Fibroblast of the conjunctiva (primary cell): Measurements from ENCODE around the gene UST.
A peak's percentile ranks its signal among the peaks of the same experiment; 100 is the strongest.

Experiments used
- DNase-seq: peaks from one replicate; pipeline ENCODE4 v3.0.0-alpha.2; 2010; ENCODE audit warnings: low read depth

The UST gene

DNA sequence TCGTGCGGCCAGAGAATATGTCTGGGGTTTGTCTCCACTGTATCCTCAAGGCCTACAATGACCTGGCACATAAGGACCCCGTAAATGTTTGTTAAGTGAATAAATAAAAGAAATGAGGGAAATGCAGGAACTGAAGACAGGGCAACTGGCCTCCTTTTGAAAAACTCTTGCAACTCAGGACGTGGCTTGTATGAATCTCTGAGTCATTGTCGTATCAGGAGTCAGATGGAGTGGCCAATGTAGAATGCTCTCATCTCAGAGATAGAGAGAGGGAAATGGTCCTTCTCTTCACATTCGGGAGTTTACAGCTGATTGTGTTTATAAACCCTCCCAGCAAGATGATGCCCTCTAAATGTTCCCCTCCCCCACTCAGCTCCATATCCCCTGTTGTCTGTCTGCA, 57.1 kb downstream of the UST start:
- DNase-seq = no peak

DNA sequence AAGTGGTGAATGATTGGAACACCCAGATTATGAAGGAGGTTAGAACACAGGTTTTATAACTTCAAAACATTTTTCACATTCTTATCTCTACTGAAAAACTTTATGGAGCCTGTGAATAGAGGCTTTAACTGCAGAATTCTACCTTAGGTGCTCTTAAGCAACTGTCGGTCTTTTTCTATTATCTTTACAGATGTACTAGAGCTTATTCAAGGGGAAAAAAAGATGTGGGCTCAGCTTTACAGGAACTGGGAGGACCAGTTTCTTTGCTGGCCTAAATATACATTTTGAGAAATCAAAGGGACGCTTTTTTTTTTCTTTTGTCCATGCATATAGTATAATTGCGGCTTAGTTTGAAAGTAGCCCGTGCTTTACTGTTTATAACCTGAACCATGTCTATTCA, 58.9 kb downstream of the UST start:
- no peak for DNase-seq

DNA sequence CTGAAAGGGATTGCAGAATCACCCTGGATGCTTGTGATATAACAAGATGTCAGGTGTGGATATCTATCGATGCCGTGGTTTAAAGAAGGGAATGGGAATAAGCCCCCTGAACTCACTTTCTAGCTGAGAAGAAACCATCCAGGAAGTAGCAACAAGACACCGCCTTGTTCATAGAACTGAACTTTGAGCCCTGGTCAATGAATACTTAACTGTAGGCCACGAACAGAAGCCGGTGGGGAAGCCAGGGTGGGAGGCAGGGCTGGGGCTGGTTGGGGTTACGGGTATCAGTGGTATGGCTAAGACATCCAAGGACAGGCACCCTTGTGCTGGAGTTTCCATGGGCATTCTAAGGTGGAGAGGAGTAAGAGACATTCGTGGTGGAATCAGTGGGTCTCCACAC, 61.0 kb downstream of the UST start:
- no peak for DNase-seq

DNA sequence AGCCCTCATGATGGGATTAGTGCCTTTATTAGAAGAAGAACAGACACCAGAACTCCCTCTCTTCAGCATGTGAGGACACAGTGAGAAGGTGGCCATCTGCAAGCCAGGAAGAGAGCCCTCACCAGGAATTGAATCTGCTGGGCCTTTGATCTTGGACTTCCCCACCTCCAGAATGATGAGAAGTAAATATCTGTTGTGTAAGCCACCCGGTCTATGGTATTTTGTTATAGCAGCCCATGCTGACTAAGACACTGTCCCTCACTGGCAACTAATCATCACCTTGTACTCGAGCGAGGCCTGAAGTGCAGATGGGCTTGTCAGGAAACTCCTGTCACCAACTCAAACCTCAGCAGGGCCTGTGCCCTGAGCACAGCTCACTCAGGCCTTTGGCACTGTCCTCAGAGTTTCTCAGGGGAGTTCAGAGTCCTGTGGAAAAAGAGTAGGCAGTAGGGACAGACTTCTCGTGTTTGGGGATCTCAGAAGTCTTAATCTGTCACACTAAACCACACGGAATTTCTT, 62.0 kb downstream of the UST start:
- DNase-seq = no peak

DNA sequence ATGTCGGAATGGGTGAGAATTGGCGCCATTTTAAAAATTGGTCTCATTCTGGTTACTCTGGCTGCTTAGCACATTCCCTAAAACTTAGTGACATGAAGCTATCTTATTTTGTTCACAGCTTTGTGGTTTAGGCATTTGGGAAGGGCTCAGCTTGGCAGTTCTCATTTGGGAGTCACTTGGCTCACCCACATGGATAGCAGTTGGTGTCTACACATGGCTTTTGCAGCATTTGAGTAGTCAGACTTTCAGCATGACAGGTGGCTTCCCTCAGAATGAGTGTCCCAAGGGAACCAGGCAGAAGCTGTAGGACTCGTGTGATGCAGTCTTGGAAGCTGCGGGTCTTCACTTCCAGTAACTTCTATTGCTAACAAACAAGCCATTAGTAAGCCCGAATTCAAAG, 64.6 kb downstream of the UST start:
- no peak for DNase-seq

DNA sequence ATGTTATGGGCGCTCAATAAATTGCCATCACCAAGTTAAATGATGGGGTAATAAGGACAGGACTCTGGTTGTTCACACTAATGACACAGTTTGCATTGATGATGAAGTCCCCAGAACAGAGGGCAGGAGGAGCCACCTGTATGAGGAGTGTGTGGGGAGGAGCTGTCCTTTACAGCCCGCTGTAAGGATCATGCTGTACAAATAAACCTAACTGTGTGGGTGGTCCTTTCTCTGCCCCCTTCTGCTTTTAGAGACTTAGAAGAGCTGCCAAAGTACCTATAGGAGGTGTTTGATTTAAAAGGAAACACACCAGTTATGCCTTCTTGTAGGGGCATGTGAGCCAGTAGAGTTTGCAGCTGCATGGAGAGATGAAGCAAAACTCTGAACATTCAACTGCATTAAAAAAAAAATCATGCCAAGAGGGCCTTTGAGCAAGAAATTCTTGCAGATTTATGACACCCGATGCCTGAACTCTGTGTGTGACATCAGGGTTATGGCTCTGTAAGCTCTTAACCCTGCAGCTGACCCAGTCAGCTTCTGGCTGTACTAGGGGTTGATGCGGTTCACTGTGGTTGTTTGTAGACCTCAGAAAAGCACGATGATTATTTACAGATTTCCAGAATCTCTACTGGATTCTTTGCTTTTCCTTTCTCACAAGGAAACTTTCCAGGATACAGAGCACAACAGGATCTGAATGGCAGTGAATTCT, 67.4 kb downstream of the UST start:
- no peak for DNase-seq

DNA sequence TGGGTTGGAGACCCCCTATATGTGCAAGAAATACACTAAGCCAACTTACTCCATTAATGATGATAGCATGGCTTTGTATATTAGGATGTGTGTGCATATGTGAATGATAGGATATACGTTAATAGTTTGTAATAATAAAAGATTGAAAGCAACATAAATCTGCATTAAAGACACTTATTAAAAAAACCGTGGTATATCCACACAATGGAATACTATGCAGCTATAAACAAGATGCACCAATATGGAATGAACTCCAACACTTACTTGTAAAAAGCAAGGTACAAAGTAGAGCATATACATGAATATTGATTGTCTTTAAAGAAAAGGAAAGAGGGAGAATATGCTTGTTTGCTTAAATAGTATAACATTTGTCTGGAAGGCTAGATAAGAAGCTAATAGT, 68.0 kb downstream of the UST start:
- no peak for DNase-seq

DNA sequence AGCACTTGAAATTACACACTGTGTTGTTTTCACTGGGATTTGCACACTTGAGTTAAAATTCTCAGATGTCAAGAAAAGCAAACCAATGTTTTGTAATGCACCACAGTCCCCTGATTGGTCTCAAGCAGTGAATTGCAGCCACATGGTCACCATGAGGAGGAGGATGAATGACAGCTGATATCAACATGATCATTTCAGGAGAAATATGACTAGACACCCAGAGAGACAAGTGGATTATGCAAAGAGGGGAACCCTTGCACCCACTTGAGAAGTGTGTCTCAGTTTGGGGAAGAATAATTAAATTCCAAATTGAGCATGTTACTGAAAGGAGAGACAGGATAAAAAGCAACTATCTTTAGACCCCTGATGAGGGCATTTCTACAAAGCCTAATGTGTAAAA, 69.3 kb downstream of the UST start:
- DNase-seq = no peak

DNA sequence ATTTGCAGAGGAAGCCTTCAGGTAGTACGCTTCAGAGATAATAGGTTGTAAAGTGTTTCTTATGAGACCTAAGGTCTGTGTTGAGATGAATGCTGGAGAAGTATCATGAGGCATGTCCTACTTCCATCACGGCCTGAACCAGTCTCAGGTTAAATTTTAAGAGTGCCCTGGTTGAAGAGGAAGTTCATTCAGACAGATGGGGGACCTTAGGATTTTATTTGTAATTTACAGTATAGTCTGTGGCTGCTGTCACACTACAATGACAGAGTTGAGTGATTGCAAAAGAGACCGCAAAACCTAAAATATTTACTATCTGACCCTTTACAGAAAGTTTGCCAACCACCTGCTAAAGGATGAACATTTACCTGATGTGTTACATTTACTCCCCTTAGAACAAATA, 70.9 kb downstream of the UST start:
- no peak for DNase-seq

DNA sequence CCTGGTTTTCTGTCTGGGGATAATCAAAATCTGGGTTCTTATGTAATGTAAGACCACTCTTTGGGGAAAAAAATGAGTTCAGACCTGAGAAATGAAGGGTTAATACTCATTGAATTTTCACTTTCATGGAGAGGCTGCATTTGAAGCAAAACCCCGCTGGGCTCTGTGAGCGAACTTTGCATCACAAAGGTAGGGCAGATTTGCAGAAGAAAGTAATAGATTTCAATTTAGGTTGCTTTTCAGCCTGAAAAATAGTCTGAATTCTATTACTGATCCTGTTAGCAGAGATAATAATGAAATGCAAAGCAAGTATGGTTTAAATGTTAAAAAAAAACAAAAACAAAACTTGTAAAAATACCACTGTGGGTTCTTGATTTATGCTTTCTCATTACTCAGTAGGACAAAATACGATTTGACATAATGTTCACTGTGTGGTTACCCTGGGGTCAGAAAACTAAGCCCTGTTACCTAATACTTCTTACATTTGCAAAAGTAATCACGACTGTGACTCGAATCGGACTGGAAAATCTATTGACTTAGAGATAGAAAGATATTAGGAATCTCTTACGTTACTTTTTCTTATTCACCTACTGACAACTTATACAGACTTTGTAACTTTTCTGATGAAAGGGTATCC, 72.2 kb downstream of the UST start:
- no peak for DNase-seq

DNA sequence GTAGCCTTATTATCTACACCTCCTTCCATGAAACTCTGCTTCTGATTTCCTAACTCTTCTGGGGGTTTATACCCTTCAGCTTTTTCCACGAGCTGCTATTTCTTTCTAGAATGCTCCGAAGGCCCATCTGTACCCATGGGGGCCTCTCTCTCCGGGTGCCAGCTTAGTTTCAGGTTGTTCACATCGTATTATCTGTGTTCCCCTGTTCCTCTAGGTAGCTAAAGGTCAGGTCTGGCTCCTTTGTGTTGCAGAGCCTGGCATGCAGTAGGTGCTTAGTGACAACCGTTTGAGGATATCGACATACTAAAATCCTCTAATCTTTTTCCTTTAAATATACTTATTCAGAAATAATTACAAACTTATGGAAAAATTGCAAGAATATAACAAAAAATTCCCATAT, 73.0 kb downstream of the UST start:
- DNase-seq = no peak

DNA sequence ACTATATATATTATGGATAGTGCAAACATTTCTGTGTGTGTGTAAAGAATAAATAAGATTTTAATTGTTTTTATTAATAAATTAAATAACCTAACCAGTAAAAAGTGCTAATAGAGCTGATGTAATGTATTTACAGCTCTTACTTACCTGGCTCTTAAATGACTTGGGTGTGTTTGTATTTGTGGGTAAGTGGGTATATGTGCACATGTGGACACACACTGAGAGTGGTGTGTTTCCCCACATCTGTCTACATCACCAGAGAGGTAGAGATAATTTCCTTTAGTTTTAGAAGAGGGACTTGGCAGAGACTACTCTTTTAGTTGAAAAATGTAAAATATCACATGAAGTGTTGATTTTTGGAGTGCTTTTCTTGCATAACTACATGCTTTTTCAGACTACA, 76.0 kb downstream of the UST start:
- DNase-seq = no peak

DNA sequence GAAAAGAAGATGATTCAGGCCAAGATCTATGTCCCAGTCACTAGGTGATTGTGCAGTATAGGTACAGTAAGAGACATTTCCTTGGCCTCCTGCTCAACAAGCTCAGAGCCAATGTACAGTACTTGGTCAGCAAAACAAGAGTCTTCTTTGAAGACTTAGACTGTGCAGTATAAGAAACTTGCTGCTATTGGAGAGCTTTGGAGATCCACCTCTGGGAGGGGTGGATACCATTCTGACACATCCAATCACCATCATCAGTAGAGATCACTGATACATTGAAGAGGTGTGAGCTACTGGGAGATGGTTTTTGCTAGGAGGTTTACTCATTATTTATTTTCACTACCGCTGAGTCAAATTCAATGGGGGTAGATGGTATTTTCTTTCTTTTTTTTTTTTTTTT, 77.5 kb downstream of the UST start:
- DNase-seq = no peak

DNA sequence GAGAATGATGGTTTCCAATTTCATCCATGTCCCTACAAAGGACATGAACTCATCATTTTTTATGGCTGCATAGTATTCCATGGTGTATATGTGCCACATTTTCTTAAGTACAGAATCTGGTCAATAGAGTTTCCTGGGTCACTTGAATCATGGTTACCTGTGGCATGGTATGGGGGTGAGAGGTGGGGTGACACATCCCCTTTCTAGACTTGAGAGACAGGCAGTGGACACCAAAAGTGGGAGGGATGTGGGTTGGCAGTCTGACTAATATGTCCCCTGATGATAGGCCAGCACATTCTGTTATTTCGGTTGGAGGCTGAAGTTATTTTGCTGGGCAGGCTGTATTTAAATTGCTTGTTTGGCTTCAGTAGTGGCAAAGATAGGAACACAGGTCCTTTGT, 78.1 kb downstream of the UST start:
- DNase-seq = no peak

DNA sequence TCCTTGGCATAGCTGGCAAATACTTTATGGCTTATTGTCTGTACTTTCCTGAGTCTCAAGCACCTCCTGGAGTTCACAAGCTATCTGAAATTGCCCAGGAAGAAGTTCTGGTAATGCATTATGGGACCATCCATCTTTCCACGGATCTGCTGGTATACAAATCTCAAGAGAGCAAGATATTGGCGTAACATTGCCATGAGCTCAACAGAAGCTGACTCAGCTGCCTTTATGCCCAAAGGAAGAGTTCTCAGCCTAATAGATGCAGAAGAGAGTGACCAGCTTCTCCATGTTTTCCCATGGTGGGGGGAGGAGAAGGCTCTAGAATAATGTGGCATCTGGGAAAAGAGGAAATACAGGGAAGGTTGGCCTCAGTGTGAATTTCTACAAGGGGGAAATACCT, 78.7 kb downstream of the UST start:
- DNase-seq = no peak

DNA sequence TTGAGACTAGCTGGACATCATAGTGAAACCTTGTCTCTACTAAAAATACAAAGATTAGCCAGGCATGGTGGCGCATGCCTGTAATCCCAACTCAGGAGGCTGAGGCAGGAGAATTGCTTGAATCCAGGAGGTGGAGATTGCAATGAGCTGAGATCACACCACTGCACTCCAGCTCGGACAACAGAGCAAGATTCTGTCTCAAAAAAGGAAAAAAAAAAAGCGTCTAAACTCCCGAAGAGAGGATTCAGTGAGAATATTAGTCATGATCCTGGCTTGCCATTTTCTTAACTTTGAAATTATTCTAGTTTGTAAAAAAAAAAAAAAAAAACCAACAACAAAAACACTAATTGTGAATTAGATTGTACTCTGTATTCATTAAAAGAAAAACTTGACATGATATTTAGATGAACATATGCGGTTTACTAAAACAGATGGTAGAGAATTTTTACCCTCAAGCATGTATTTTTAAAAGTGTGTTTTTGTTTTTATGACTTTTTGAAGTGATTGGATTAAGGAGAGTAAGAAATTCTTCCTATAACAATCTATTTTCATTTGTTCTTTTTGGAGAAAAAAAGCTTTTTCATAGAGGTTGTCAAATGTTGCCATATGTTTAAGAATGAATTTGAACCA, 80.7 kb downstream of the UST start:
- DNase-seq = no peak

DNA sequence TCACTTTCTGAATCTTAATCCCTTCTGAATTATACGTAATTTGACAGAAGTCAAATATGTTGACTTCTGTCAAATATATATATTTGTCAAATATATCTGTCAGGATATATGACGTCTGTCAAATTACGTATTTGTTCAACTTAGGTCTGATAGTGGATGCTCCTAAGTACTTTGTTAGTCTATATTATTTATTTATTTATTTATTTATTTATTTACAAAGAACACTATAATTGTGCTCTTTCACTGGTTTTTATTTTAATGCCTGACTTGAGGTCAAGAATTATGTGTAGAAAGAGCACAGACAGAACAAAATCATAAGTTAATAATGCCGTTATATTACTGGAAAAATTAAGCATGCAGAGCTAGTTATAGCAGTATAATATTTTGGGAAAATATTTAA, 81.2 kb downstream of the UST start:
- no peak for DNase-seq

DNA sequence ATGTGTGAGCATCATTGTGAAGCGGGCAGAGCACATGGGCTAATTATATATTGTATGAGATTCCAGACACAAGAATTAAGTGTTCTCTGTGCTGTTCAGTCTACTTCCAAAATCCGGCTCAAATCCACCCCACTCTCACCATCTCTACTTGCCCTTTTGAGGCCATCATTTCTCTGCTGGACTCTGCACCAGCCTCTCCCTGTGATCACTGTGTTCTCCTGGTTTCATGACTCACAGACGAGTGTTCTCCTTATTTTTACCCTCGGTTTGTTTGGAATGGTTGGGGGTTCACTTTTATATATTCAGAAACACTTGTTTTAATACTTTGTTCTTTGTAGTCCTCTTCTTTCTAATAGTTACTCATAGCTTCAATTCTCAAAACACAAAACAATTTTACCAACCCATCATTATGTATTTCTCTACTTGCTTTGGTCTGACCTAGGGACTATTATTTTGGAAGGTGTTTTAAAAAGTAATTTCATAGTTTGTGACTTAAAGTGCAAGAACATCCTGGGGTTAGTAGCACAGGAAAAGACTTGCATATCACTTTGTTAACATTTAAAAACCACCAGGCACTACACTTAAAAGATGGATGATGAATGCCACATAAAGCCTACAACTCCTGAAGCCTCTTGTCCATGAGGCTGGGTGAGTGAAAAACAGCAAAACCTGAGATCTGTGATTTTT, 82.7 kb downstream of the UST start:
- DNase-seq = no peak

DNA sequence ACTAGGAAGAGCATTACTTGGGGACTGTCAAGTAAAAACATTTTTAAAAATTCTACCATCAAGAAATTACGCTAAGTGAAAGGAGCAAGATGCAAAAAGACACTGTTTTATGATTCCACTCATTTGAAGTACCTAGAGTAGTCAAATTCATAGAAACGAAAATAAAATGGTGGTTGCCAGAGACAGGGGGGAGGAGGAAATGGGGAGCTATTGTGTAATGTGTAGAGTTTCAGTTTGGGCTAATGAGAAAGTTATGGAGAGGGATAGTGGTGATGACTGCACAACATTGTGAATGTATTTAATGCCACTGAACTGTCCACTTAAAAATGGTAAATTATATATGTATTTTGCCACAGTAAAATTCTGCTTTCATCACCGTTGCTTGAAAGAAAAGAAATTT, 83.8 kb downstream of the UST start:
- DNase-seq = no peak

DNA sequence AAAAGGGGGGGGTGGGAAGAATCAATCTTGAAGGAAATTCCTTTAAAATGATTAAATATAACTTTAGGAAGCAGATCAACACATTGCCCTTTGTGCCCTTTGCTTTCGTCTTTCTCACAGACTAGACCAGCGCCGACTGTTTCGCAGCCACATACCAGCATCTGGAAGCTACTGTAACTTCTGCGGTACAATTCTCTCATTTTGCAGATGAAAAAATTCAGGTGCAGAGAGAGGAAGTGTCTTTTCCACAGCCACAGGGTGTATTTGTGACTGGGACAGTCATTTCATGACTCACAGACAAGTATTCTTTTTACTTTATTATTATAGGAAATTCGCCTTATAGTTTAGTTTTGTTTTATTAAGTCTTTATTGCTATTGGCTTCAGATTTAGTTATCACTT, 84.2 kb downstream of the UST start:
- DNase-seq = no peak

DNA sequence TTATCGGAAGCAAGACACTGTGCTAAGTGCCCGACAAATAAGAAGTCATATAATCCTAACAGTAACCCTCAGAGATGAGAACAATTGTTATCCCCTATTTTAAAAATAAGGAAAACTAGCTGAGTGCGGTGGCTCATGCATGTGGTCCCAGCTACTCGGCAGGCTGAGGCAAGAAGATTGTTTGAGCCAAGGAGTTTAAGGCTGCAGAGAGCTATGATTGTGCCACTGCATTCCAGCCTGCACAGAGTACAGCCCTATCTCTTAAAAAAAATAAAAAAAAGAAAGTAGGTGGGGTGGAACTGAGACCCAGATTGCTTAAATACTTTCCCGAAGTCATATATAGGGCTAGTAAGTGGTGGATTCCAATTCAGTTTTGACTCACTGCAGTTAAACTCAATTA, 84.7 kb downstream of the UST start:
- DNase-seq = no peak

DNA sequence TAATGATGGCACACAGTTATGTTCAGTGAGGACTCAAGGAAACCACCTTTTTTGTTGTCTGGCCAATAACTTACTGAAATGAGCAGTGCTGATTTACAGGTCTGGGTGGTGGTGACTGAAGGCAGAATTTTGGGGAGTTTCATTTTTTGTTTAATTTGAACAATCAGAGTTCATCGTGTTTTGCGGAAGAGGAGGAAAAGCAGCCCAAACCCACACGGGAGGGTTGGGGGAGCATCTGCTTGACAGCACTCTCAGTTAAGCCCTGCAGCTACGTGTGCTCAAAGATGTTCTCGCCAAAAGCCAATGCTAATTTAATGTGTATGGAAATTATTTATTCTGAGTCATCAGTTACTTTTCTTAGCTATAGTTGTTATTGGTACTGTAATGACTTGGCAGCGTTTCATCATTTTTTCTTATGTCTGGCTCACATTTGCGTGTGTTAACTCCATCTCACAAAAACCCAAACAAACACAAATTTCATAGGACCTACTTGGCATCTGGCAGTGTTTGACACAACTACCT, 89.2 kb downstream of the UST start:
- peak; percentile 86 for DNase-seq

DNA sequence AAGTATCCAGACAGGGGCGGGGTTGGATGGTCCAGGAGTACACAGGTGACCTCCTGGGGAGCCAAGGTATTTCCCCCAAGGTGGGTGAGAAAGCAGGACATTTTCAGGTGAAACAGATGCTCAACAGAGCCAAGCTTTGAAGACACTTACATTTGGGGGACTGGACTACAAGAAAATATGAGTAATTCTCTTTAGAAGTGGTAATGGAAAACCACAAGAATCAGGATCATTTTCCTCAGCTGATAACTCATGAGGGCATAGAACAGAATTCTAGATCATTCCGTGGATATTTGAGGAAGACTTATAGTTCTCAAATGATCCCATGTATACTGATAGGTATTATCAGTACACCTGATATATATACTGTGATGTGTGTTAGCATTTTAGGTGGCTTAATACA, 89.9 kb downstream of the UST start:
- DNase-seq = no peak
